H1 (cell line): ENCODE measurements around the gene LMAN1L. TPM values are rescaled to one million over a fixed set of nuclear protein-coding genes. Genes with fewer than 3 reads are reported as not detected.
A peak's percentile ranks its signal among the peaks of the same experiment; 100 is the strongest.

Experiments
- CTCF ChIA-PET: fragments of 300-600 bp; sonication (Branson Sonifier 250); formaldehyde crosslinking; loops from one replicate; lab custom pipeline; 2021; ENCODE audit not compliant: partially characterized antibody; lab: Charles Lee
- POLR2A ChIA-PET: fragments of 300-600 bp; sonication (Branson Sonifier 250); formaldehyde crosslinking; loops from one replicate; lab custom pipeline; 2021; ENCODE audit warnings: inconsistent platforms; ENCODE audit not compliant: partially characterized antibody; lab: Charles Lee
- DNase-seq, 2 experiments: peaks; one replicate each; pipeline versions ENCODE4 v3.0.0 to v3.0.0-alpha.2; 2010 to 2022; ENCODE audit warnings: low spot score in 2 of 2, low read depth in 1 of 2, mixed read lengths in 1 of 2
- FAIRE-seq: peaks from 2 replicates; lab custom pipeline; 2011; peaks lifted over from hg19 to GRCh38; lab: Jason Lieb, UNC
- H2AFZ ChIP-seq: 2 replicates; pipeline ENCODE4 v1.8.1; 2012; ENCODE audit warnings: low read length, inconsistent platforms
- H2AK5ac ChIP-seq: 2 replicates; pipeline ENCODE4 v1.6.1; 2013; ENCODE audit warnings: low read depth, low read length
- H2BK120ac ChIP-seq: replicated peaks from 2 replicates; pipeline ENCODE3; 2013; ENCODE audit warnings: low read depth, low read length, inconsistent platforms
- H2BK12ac ChIP-seq: 2 replicates; pipeline ENCODE4 v1.6.1; 2013; ENCODE audit warnings: low read depth, low read length
- H2BK15ac ChIP-seq: 2 replicates; pipeline ENCODE4 v1.6.1; 2013; ENCODE audit warnings: low read length
- H2BK20ac ChIP-seq: 2 replicates; pipeline ENCODE4 v1.6.1; 2013; ENCODE audit warnings: low read length
- H2BK5ac ChIP-seq: 2 replicates; pipeline ENCODE4 v1.6.1; 2013; ENCODE audit warnings: low read depth, low read length
- H3K14ac ChIP-seq: 2 replicates; pipeline ENCODE4 v1.6.1; 2013; ENCODE audit warnings: inconsistent platforms; ENCODE audit not compliant: insufficient read length
- H3K18ac ChIP-seq: 2 replicates; pipeline ENCODE4 v1.6.1; 2013; ENCODE audit warnings: low read length; ENCODE audit errors: extremely low read depth
- H3K23ac ChIP-seq: 2 replicates; pipeline ENCODE4 v1.6.1; 2013; ENCODE audit warnings: inconsistent platforms; ENCODE audit not compliant: insufficient read length
- H3K23me2 ChIP-seq: 2 replicates; pipeline ENCODE4 v1.6.1; 2013; ENCODE audit warnings: low read depth, low read length
- H3K27ac ChIP-seq: 2 replicates; pipeline ENCODE4 v1.6.1; 2011; ENCODE audit warnings: low read depth, low read length, inconsistent platforms
- H3K27me3 ChIP-seq, 4 experiments: replicated peaks in 1 of 4; 1 replicate in 1 of 4; 2 replicates in 3 of 4; pipeline versions ENCODE4 v1.6.1 to v1.8.1; 2011 to 2013; ENCODE audit warnings: low read length in 3 of 4, mild to moderate bottlenecking in 3 of 4, inconsistent platforms in 2 of 4, mixed read lengths in 2 of 4, moderate library complexity in 1 of 4; ENCODE audit not compliant: control insufficient read depth in 3 of 4, insufficient read depth in 3 of 4; ENCODE audit errors: extremely low read depth in 1 of 4
- H3K36me3 ChIP-seq, 4 experiments: 2 replicates each; pipeline versions ENCODE4 v1.6.1 to v1.8.1; 2011 to 2013; ENCODE audit warnings: mild to moderate bottlenecking in 4 of 4, low read length in 3 of 4, moderate library complexity in 2 of 4, control low read depth in 1 of 4, inconsistent platforms in 1 of 4; ENCODE audit not compliant: insufficient read depth in 4 of 4, control insufficient read depth in 2 of 4
- H3K4ac ChIP-seq: replicated peaks from 2 replicates; pipeline ENCODE3; 2013; ENCODE audit warnings: low read length, low read depth, mixed read lengths, inconsistent platforms; ENCODE audit not compliant: insufficient read length
- H3K4me1 ChIP-seq, 4 experiments: replicated peaks in 1 of 4; 1 replicate in 1 of 4; 2 replicates in 3 of 4; pipeline versions ENCODE4 v1.6.1 to v1.8.1; 2011 to 2013; ENCODE audit warnings: low read length in 3 of 4, inconsistent platforms in 2 of 4, mixed read lengths in 1 of 4; ENCODE audit not compliant: insufficient read depth in 4 of 4, control insufficient read depth in 3 of 4
- H3K4me2 ChIP-seq, 2 experiments: 2 replicates each; pipeline versions ENCODE4 v1.6.1 to v1.8.1; 2011 to 2013; ENCODE audit warnings: low read depth in 2 of 2, low read length in 2 of 2, control low read depth in 1 of 2, inconsistent platforms in 1 of 2, mild to moderate bottlenecking in 1 of 2; ENCODE audit not compliant: insufficient read depth in 1 of 2
- H3K4me3 ChIP-seq, 4 experiments: fragments of 200-600, 300-600 bp in 1 of 4; sonication (generic), shearing (Covaris generic), sonication (Bioruptor Twin) in 1 of 4; 2 replicates each; pipeline versions ENCODE4 v1.5.1 to v1.8.1; 2011 to 2016; ENCODE audit warnings: low read length in 4 of 4, low read depth in 3 of 4, control low read depth in 2 of 4, inconsistent platforms in 2 of 4, mild to moderate bottlenecking in 2 of 4, mixed read lengths in 1 of 4, moderate library complexity in 1 of 4; ENCODE audit not compliant: insufficient read depth in 2 of 4; ENCODE audit errors: extremely low read depth in 1 of 4
- H3K56ac ChIP-seq: replicated peaks from 2 replicates; pipeline ENCODE3; 2013; ENCODE audit warnings: low read depth, mild to moderate bottlenecking, mixed read lengths, low read length, inconsistent platforms; ENCODE audit not compliant: insufficient read length
- H3K79me1 ChIP-seq: 2 replicates; pipeline ENCODE4 v1.6.1; 2013; ENCODE audit warnings: low read depth, low read length, control low read depth
- H3K79me2 ChIP-seq, 2 experiments: 2 replicates each; pipeline versions ENCODE4 v1.6.1 to v1.8.1; 2012 to 2013; ENCODE audit warnings: low read length in 2 of 2, mild to moderate bottlenecking in 2 of 2, inconsistent platforms in 1 of 2; ENCODE audit not compliant: insufficient read depth in 2 of 2, control insufficient read depth in 1 of 2
- H3K9ac ChIP-seq, 4 experiments: replicated peaks in 1 of 4; 1 replicate in 1 of 4; 2 replicates in 3 of 4; pipeline versions ENCODE4 v1.6.1 to v1.8.1; 2011 to 2013; ENCODE audit warnings: low read depth in 3 of 4, low read length in 3 of 4, control low read depth in 2 of 4, mild to moderate bottlenecking in 2 of 4, moderate library complexity in 2 of 4, inconsistent platforms in 1 of 4; ENCODE audit errors: extremely low read depth in 1 of 4
- H3K9me3 ChIP-seq, 2 experiments: 2 replicates each; pipeline versions ENCODE4 v1.6.1 to v1.8.1; 2012 to 2013; ENCODE audit warnings: mild to moderate bottlenecking in 2 of 2, moderate library complexity in 2 of 2, control low read depth in 1 of 2, inconsistent platforms in 1 of 2, low read depth in 1 of 2, low read length in 1 of 2, mixed read lengths in 1 of 2; ENCODE audit not compliant: insufficient read depth in 2 of 2
- H4K20me1 ChIP-seq, 2 experiments: replicated peaks in 1 of 2; 2 replicates each; pipeline versions ENCODE3 to v1.8.1; 2011 to 2013; ENCODE audit warnings: inconsistent platforms in 2 of 2, low read length in 2 of 2, mild to moderate bottlenecking in 1 of 2; ENCODE audit not compliant: insufficient read depth in 2 of 2, control insufficient read depth in 1 of 2
- H4K5ac ChIP-seq: 2 replicates; pipeline ENCODE4 v1.6.1; 2013; ENCODE audit warnings: low read length, low read depth, mixed read lengths, inconsistent platforms; ENCODE audit not compliant: insufficient read length
- H4K8ac ChIP-seq: 2 replicates; pipeline ENCODE4 v1.8.0; 2013; ENCODE audit warnings: mild to moderate bottlenecking, moderate library complexity, low read length, inconsistent platforms; ENCODE audit not compliant: insufficient read depth; ENCODE audit errors: extremely low read depth
- H4K91ac ChIP-seq: replicated peaks from 2 replicates; pipeline ENCODE3; 2013; ENCODE audit warnings: low read length, mixed read lengths, inconsistent platforms; ENCODE audit not compliant: insufficient read length
- BACH1 ChIP-seq: IDR thresholded peaks from 2 replicates; pipeline ENCODE4 v1.6.1; 2012; ENCODE audit warnings: low read length, improper control_type of control experiment
- MAX ChIP-seq: IDR thresholded peaks from 2 replicates; pipeline ENCODE4 v1.6.1; 2012; ENCODE audit warnings: inconsistent platforms
- WGBS, 2 experiments: shearing (Covaris generic) in 1 of 2; methylation state at CpG; one replicate each; pipeline versions ENCODE4 v1.1.6 to v1.1.7; 2013 to 2015; ENCODE audit warnings: low lambda C conversion rate in 2 of 2, mixed read lengths in 2 of 2, inconsistent platforms in 1 of 2, low coverage in 1 of 2, missing lambda C conversion rate in 1 of 2; ENCODE audit not compliant: insufficient replicate concordance in 2 of 2, insufficient coverage in 1 of 2, insufficient read length in 1 of 2; ENCODE audit errors: extremely low coverage in 1 of 2, missing lambda C conversion rate in 1 of 2; 5-methylcytosine and 5-hydroxymethylcytosine counted together
- polyA plus RNA-seq, 7 experiments: library from polyadenylated mRNA; depleted of rRNA in 3 of 7; stranded (reverse) in 5 of 7; unstranded in 2 of 7; fragments of >200 nt in 5 of 7; fragments of 200-250 nt in 2 of 7; gene quantifications; 1 replicate in 5 of 7; 2 replicates in 1 of 7; 4 replicates in 1 of 7; pipeline versions ENCODE4 v1.2.1 to v1.2.3, GENCODE V29; 2011 to 2013; ENCODE audit warnings: missing spikeins in 2 of 7, mixed read lengths in 2 of 7
- total RNA-seq: library from RNA; stranded (reverse); fragmentation: NEBNext Ultra II Directional; extraction: Animal tissue kit (Norgen Biotek cat#: 25700); gene quantifications from 2 replicates; pipeline ENCODE4 v1.2.1, GENCODE V29; 2021
- TF ChIP-seq, protein P1 (sequence below), 3 experiments: IDR thresholded peaks; 1 replicate in 2 of 3; 2 replicates in 1 of 3; pipeline versions ENCODE4 v1.5.1 to v1.6.1; 2011; ENCODE audit warnings: low read length in 3 of 3, mild to moderate bottlenecking in 3 of 3, inconsistent platforms in 2 of 3, low read depth in 1 of 3, moderate library complexity in 1 of 3; ENCODE audit not compliant: insufficient read depth in 1 of 3; ENCODE audit errors: control extremely low read depth in 1 of 3

LMAN1L gene
- total and polyA plus RNA-seq, 2 of the 8 experiments (the other 6 are each of a cell fraction or from before 2014, with no cell fraction given), result not detected

GRCh38 chr15:74837482-74838136 is 25.0 kb downstream of the LMAN1L start:
- Histone ChIP-seq H4K8ac (no peak overlapping the region), H3K4me1 (peaks cover 0 to 9% (median 5%) of the 10 kb centered on the region in 4 experiments; a peak in 6 of 7 replicates), H2BK20ac (no peak overlapping the region), H3K79me1 (0 out of 2 replicates have a peak, but pooled peaks cover 2% of the 10 kb centered on the region), H3K79me2 (no peaks in the 10 kb centered on the region)
- TF ChIP-seq BACH1 (no peak), MAX (no peak)
- TF ChIP-seq, protein P1, sequence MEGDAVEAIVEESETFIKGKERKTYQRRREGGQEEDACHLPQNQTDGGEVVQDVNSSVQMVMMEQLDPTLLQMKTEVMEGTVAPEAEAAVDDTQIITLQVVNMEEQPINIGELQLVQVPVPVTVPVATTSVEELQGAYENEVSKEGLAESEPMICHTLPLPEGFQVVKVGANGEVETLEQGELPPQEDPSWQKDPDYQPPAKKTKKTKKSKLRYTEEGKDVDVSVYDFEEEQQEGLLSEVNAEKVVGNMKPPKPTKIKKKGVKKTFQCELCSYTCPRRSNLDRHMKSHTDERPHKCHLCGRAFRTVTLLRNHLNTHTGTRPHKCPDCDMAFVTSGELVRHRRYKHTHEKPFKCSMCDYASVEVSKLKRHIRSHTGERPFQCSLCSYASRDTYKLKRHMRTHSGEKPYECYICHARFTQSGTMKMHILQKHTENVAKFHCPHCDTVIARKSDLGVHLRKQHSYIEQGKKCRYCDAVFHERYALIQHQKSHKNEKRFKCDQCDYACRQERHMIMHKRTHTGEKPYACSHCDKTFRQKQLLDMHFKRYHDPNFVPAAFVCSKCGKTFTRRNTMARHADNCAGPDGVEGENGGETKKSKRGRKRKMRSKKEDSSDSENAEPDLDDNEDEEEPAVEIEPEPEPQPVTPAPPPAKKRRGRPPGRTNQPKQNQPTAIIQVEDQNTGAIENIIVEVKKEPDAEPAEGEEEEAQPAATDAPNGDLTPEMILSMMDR (IDR thresholded peaks at IDR 0.05; ENCODE audit: control extremely low read depth in 1 of 3, insufficient read depth in 1 of 3, low read depth in 1 of 3, low read length in 3 of 3), result peak in 1 of 3 experiments; percentile 14; a peak in 2 of 4 replicates
- TF ChIP-seq, all 59 proteins: peak for 1
- Histone ChIP-seq H4K20me1 (peaks cover 2% of the 10 kb centered on the region in 2 experiments), H3K4me2 (no peak overlapping the region), H2BK120ac (no peak overlapping the region), H2AFZ (no peak overlapping the region), H3K4ac (no peak overlapping the region), H3K23me2 (peaks cover under 1% of the 10 kb centered on the region; the same call in 1 of the 2 replicates), H2BK5ac (no peak overlapping the region), H3K18ac (no peak overlapping the region), H4K91ac (no peak overlapping the region), H2AK5ac (no peak overlapping the region), H4K5ac (no peak overlapping the region), H2BK12ac (no peak overlapping the region), H3K4me3 (no peak overlapping the region), H3K27me3 (no peaks in the 10 kb centered on the region), H3K56ac (no peak overlapping the region), H3K14ac (no peak overlapping the region), H2BK15ac (no peak overlapping the region), H3K36me3 (peaks cover 0 to 5% (median 2%) of the 10 kb centered on the region in 4 experiments; a peak in 3 of 8 replicates), H3K9me3 (no peaks in the 10 kb centered on the region), H3K9ac (no peak overlapping the region; a peak in 1 of 7 replicates), H3K27ac (no peak overlapping the region), H3K23ac (no peak overlapping the region)
- CTCF ChIA-PET, result interaction anchor here (0.6 to 6.6 kb wide), 20 partner anchors 9 to 216 kb away, joined by 3 to 52 read pairs (median 4); partner anchors contain the start of gene CPLX3
- POLR2A ChIA-PET, result interaction anchor here (0.8 to 0.9 kb wide), 2 partner anchors 11 to 15 kb away, joined by 3 read pairs; no protein-coding TSS in a partner anchor
- WGBS, 2 experiments, result 89% methylated on average over 7 of the region's 15 CpGs; no CpG with 5 or more reads in 1 of the 2 experiments
- DNase-seq (no peak), FAIRE-seq (no peak)
